ENCODE measurements around the gene DIDO1. TPM values are rescaled to one million over a fixed set of nuclear protein-coding genes. Genes with fewer than 3 reads are reported as not detected.
"Not testable (repeated sequence)": the region's sequence is repeated elsewhere in the genome, so short reads cannot be mapped to it uniquely, and the experiment has no call there.

Gene DIDO1
- total RNA-seq, 2 experiments from 2014 or later: 45.9 to 47.4 TPM

- ATAC-seq (peak; percentile 22), DNase-seq (peak; percentile 23)
- intact Hi-C loops (cut with micrococcal nuclease): no loop called here
- CTCF ChIA-PET: interaction anchor here (0.9 to 3.1 kb wide), 8 partner anchors 12 to 133 kb away, joined by 3 to 13 read pairs (median 4); no protein-coding TSS in a partner anchor
- H3K4me1 Mint-ChIP-seq (ENCODE audit: low read depth): peaks cover 18% of the 10 kb centered on the region
- no peaks in the 10 kb centered on the region for H3K27me3 Mint-ChIP-seq
- H3K4me3 Mint-ChIP-seq: no peak overlapping the region
- H3K27ac Mint-ChIP-seq: peak overlapping the region; percentile 79
- H3K36me3 Mint-ChIP-seq (ENCODE audit: low read depth): no peaks in the 10 kb centered on the region
- no peak for TF ChIP-seq CTCF (IDR thresholded peaks at IDR 0.05)
- POLR2A ChIA-PET: interaction anchor here (0.7 to 0.9 kb wide), 2 partner anchors 12 to 22 kb away, joined by 3 read pairs; no protein-coding TSS in a partner anchor
- no peaks in the 10 kb centered on the region for H3K9me3 Mint-ChIP-seq
Observed at GRCh38 chr20:62875419-62876361, 50.6 kb downstream of the DIDO1 start.

DNA sequence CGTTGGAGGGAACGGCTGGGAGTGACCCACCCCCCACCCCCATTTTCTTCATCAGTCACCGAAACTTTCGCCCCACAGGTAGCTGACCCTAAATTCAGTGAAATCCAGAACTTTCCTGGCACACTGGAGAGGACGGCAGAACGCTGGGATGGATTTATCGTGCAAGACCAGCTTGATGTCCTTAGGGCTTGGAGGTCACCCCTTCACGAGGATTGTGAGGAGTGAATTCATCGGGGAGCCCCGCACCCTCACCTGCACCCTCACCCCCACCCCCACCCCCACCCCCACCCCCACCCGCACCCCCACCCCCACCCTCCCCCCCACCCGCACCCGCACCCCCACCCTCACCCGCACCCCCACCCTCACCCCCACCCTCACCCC lies 51.4 kb downstream of the DIDO1 start:
- ChIA-PET POLR2A (interaction anchor here (0.7 to 0.9 kb wide), 2 partner anchors 12 to 23 kb away, joined by 3 read pairs; no protein-coding TSS in a partner anchor), CTCF (interaction anchor here (0.9 to 3.1 kb wide), 6 partner anchors 12 to 134 kb away, joined by 3 to 13 read pairs (median 4); no protein-coding TSS in a partner anchor)
- no peak for DNase-seq
- no peaks in the 10 kb centered on the region for H3K27me3 Mint-ChIP-seq
- no peak for TF ChIP-seq CTCF (IDR thresholded peaks at IDR 0.05)
- H3K4me3 Mint-ChIP-seq: no peak overlapping the region
- no peaks in the 10 kb centered on the region for H3K9me3 Mint-ChIP-seq
- no peaks in the 10 kb centered on the region for H3K36me3 Mint-ChIP-seq (ENCODE audit: low read depth)
- ATAC-seq: no peak
- H3K4me1 Mint-ChIP-seq (ENCODE audit: low read depth): peaks cover 18% of the 10 kb centered on the region
- no peak overlapping the region for H3K27ac Mint-ChIP-seq
- intact Hi-C loops (cut with micrococcal nuclease): no loop called here

GRCh38 chr20:62873681-62874031 lies 52.6 kb downstream of the DIDO1 start:
- ATAC-seq; H3K27me3 Mint-ChIP-seq; intact Hi-C loops (cut with micrococcal nuclease); POLR2A ChIA-PET; H3K36me3 Mint-ChIP-seq (ENCODE audit: low read depth); H3K9me3 Mint-ChIP-seq: not testable (repeated sequence)
- peak; percentile 67 for DNase-seq
- CTCF ChIA-PET: interaction anchor here (1.1 kb wide), 1 partner anchor 81 kb away, joined by 6 read pairs; no protein-coding TSS in a partner anchor
- peak overlapping the region; percentile 48 for H3K4me3 Mint-ChIP-seq
- peak; percentile 39 for TF ChIP-seq CTCF (IDR thresholded peaks at IDR 0.05)
- H3K27ac Mint-ChIP-seq: peak overlapping the region; percentile 20
- H3K4me1 Mint-ChIP-seq (ENCODE audit: low read depth): peaks cover 18% of the 10 kb centered on the region

GRCh38 chr20:62873280-62873679 lies 53.0 kb downstream of the DIDO1 start:
- Mint-ChIP-seq H3K4me1 (ENCODE audit: low read depth) (peaks cover 18% of the 10 kb centered on the region), H3K4me3 (no peak overlapping the region), H3K9me3 (no peaks in the 10 kb centered on the region), H3K27ac (no peak overlapping the region), H3K27me3 (no peaks in the 10 kb centered on the region), H3K36me3 (ENCODE audit: low read depth) (no peaks in the 10 kb centered on the region)
- CTCF ChIA-PET: interaction anchor here (1.0 to 1.2 kb wide), 3 partner anchors 12 to 136 kb away, joined by 3 to 6 read pairs (median 3); partner anchors contain the start of gene TCFL5
- no peak for TF ChIP-seq CTCF (IDR thresholded peaks at IDR 0.05)
- POLR2A ChIA-PET: no interaction called here
- intact Hi-C loops (cut with micrococcal nuclease): no loop called here
- no peak for DNase-seq
- ATAC-seq: no peak

DNA sequence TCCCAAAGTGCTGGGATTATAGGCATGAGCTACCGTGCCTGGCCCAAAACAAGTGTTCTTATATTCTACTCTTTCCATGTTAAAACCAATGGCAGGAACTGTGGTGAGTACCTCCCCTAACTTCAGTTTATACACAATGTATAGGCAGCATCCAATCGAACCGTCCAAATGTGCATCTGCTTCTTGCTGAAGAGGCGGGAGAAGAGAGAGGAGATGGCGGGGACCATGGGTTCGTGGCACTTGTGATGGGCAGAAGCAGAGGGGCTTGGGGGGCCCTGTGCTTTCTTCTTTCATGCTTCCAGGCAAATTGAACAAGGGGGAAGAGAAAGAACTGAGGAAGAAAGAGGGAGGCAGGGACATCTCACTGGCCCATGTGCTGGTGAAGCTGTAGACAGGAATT lies 53.4 kb downstream of the DIDO1 start:
- no peaks in the 10 kb centered on the region for H3K36me3 Mint-ChIP-seq (ENCODE audit: low read depth)
- no peak for TF ChIP-seq CTCF (IDR thresholded peaks at IDR 0.05)
- POLR2A ChIA-PET: no interaction called here
- CTCF ChIA-PET: interaction anchor here (1.0 to 1.6 kb wide), 5 partner anchors 11 to 137 kb away, joined by 3 to 6 read pairs (median 3); partner anchors contain the start of gene TCFL5
- no peak for DNase-seq
- H3K4me3 Mint-ChIP-seq: no peak overlapping the region
- no peaks in the 10 kb centered on the region for H3K9me3 Mint-ChIP-seq
- H3K27me3 Mint-ChIP-seq: no peaks in the 10 kb centered on the region
- intact Hi-C loops (cut with micrococcal nuclease): no loop called here
- H3K4me1 Mint-ChIP-seq (ENCODE audit: low read depth): peaks cover 18% of the 10 kb centered on the region
- H3K27ac Mint-ChIP-seq: no peak overlapping the region
- ATAC-seq: no peak
